Heart left ventricle (tissue), 13 donors: ENCODE results near the gene SETBP1.

Source experiments
- CTCF ChIP-seq, 12 donors: fragments of 200-600 bp; sonication (generic) in 4 of 12; IDR thresholded peaks; one replicate each; pipeline versions ENCODE4 v1.5.0 to v1.8.0; 2018 to 2022; ENCODE audit warnings: antibody characterized with exemption in 12 of 12, mild to moderate bottlenecking in 5 of 12
- POLR2A ChIP-seq, 2 donors: fragments of 450-650 bp; IDR thresholded peaks; one replicate each; pipeline ENCODE4 v1.6.1; 2017; ENCODE audit warnings: antibody characterized with exemption in 2 of 2, mild to moderate bottlenecking in 2 of 2, moderate library complexity in 2 of 2
- donor health status: ischemic (EF 13 %, LVEDD 7.1; RV severe dilation, severe dysfunction).
- donor health status: DM: no; HTN: yes; CAD: no.
- donor health status: DM: no; HTN: no; CAD: no.
- donor health status: ischemic (EF 25% LVEDD 6.9; RV normal size, moderate dysfunction).
- donor health status: ischemic (EF 25% LVEDD 5.7; RV mildly dilated, moderate dysfunction).
- donor health status: ischemic (EF 35%, LVEDD 5.7; RV mildly dilated, moderate dysfunction).
- donor health status: nonischemic (EF 11% LVEDD 7.7; RV severe dilation, severe dysfunction).
- donor health status: DM: yes; HTN: yes; CAD: no.
- donor health status: PGD.
- donor health status: ischemic (EF 29% LVEDD 5.4; RV normal size, mild dysfunction).
- donor health status: nonischemic (EF 23%, LVEDD 6.1; RV moderate dilation, normal function).

GRCh38 chr18:44909191-44909719, 228.6 kb downstream of the SETBP1 start:
- no peak for TF ChIP-seq CTCF (IDR thresholded peaks at IDR 0.05)
- TF ChIP-seq POLR2A (IDR thresholded peaks at IDR 0.05): no peak
